Measurements from ENCODE around the gene IRX1. TPM values are rescaled to one million over a fixed set of nuclear protein-coding genes. Genes with fewer than 3 reads are reported as not detected.

IRX1 gene
- total and polyA plus RNA-seq, 2 of the 8 experiments (the other 6 are each of a cell fraction or from before 2014, with no cell fraction given): 2.6 to 3.9 TPM

- TF ChIP-seq RNF2 (IDR thresholded peaks at IDR 0.05; ENCODE audit: borderline replicate concordance, low read depth, low read length, missing control alignments, poor library complexity, severe bottlenecking) (peak; percentile 76), CHD1 (IDR thresholded peaks at IDR 0.05; ENCODE audit: low read depth, low read length) (no peak), HDAC2 (IDR thresholded peaks at IDR 0.05; ENCODE audit: borderline replicate concordance in 1 of 2, low read depth in 2 of 2, low read length in 2 of 2) (no peak), CBX8 (IDR thresholded peaks at IDR 0.05; ENCODE audit: borderline replicate concordance, low read depth, low read length) (no peak), KDM1A (IDR thresholded peaks at IDR 0.05; ENCODE audit: borderline replicate concordance, low read length) (no peak), CBX5 (IDR thresholded peaks at IDR 0.05; ENCODE audit: low read depth, low read length) (no peak), HDAC6 (IDR thresholded peaks at IDR 0.05; ENCODE audit: low read depth, low read length) (no peak), JUND (IDR thresholded peaks at IDR 0.05; ENCODE audit: low read length) (no peak), POU5F1 (IDR thresholded peaks at IDR 0.05; ENCODE audit: low read depth, low read length) (no peak), BCL11A (IDR thresholded peaks at IDR 0.05; ENCODE audit: low read depth in 2 of 2, low read length in 2 of 2) (no peak), MAX (IDR thresholded peaks at IDR 0.05) (peak; percentile 54), EGR1 (IDR thresholded peaks at IDR 0.05; ENCODE audit: borderline replicate concordance, low read depth, low read length) (no peak), SAP30 (IDR thresholded peaks at IDR 0.05; ENCODE audit: insufficient read depth, insufficient replicate concordance, low read length) (no peak), USF2 (IDR thresholded peaks at IDR 0.05; ENCODE audit: low read length) (no peak), GTF2F1 (IDR thresholded peaks at IDR 0.05; ENCODE audit: borderline replicate concordance, low read depth, low read length) (no peak)
These were observed 1.1 kb upstream of the IRX1 start (continued) for GRCh38 chr5:3594510-3595005.
